Liver (tissue), 9 donors: Measurements from ENCODE around the gene RSRC2. TPM values are rescaled to one million over a fixed set of nuclear protein-coding genes. Genes with fewer than 3 reads are reported as not detected.

Experiments
- DNase-seq: peaks from one replicate; pipeline ENCODE4 v3.0.0-alpha.2; 2017; ENCODE audit warnings: low spot score
- H3K27ac ChIP-seq, 2 donors: one replicate each; pipeline ENCODE4 v1.7.0; 2013; ENCODE audit warnings: inconsistent platforms in 2 of 2, low read length in 2 of 2, control low read depth in 1 of 2, low read depth in 1 of 2, mild to moderate bottlenecking in 1 of 2
- H3K27me3 ChIP-seq, 4 donors: one replicate each; pipeline versions ENCODE4 v1.6.1 to v1.7.0; 2013; ENCODE audit warnings: low read length in 3 of 4, inconsistent platforms in 1 of 4, mild to moderate bottlenecking in 1 of 4, moderate library complexity in 1 of 4; ENCODE audit not compliant: control insufficient read depth in 4 of 4, insufficient read depth in 4 of 4
- H3K36me3 ChIP-seq, 4 donors: one replicate each; pipeline versions ENCODE4 v1.6.1 to v1.7.0; 2013; ENCODE audit warnings: low read length in 3 of 4, mild to moderate bottlenecking in 3 of 4, low read depth in 1 of 4, moderate library complexity in 1 of 4; ENCODE audit not compliant: control insufficient read depth in 4 of 4, insufficient read depth in 3 of 4
- H3K4me1 ChIP-seq, 4 donors: one replicate each; pipeline versions ENCODE4 v1.6.1 to v1.7.0; 2013; ENCODE audit warnings: low read length in 3 of 4, mild to moderate bottlenecking in 3 of 4, moderate library complexity in 1 of 4; ENCODE audit not compliant: control insufficient read depth in 4 of 4, insufficient read depth in 4 of 4
- H3K4me3 ChIP-seq, 3 donors: one replicate each; pipeline versions ENCODE4 v1.6.1 to v1.7.0; 2013; ENCODE audit warnings: low read length in 3 of 3, control low read depth in 1 of 3, low read depth in 1 of 3, mild to moderate bottlenecking in 1 of 3
- H3K9ac ChIP-seq, 2 donors: one replicate each; pipeline ENCODE4 v1.7.0; 2013; ENCODE audit warnings: low read length in 2 of 2, mild to moderate bottlenecking in 2 of 2, moderate library complexity in 2 of 2, control low read depth in 1 of 2, low read depth in 1 of 2
- H3K9me3 ChIP-seq, 4 donors: one replicate each; pipeline versions ENCODE4 v1.6.1 to v1.7.0; 2013; ENCODE audit warnings: low read length in 3 of 4; ENCODE audit not compliant: control insufficient read depth in 4 of 4
- ATF3 ChIP-seq: IDR thresholded peaks from 2 replicates; pipeline ENCODE4 v1.6.1; 2016; ENCODE audit warnings: antibody characterized with exemption
- CTCF ChIP-seq: fragments of 150-350 bp; IDR thresholded peaks from 2 replicates; pipeline ENCODE4 v1.5.1; 2017; ENCODE audit warnings: improper control_type of control experiment, low read depth, low read length; ENCODE audit not compliant: missing input control
- EGR1 ChIP-seq, 2 donors: IDR thresholded peaks; 2 replicates each; pipeline ENCODE4 v1.6.1; 2016 to 2018; ENCODE audit warnings: antibody characterized with exemption in 2 of 2, low read depth in 2 of 2
- FOXA1 ChIP-seq: IDR thresholded peaks from 2 replicates; pipeline ENCODE4 v1.6.1; 2016; ENCODE audit warnings: antibody characterized with exemption
- FOXA2 ChIP-seq: IDR thresholded peaks from 2 replicates; pipeline ENCODE4 v1.6.1; 2016; ENCODE audit warnings: antibody characterized with exemption
- GABPA ChIP-seq, 2 donors: IDR thresholded peaks in 1 of 2; conservative IDR thresholded peaks in 1 of 2; 2 replicates each; pipeline ENCODE4 v1.6.1; 2016; ENCODE audit warnings: antibody characterized with exemption in 2 of 2, mild to moderate bottlenecking in 1 of 2, moderate library complexity in 1 of 2
- HNF4G ChIP-seq: IDR thresholded peaks from 2 replicates; pipeline ENCODE4 v1.6.1; 2016; ENCODE audit warnings: antibody characterized with exemption
- JUND ChIP-seq, 2 donors: IDR thresholded peaks; 2 replicates each; pipeline ENCODE4 v1.6.1; 2016; ENCODE audit warnings: antibody characterized with exemption in 2 of 2
- MAX ChIP-seq: IDR thresholded peaks from 2 replicates; pipeline ENCODE4 v1.6.1; 2016; ENCODE audit warnings: antibody characterized with exemption
- NR2F2 ChIP-seq: IDR thresholded peaks from 2 replicates; pipeline ENCODE4 v1.6.1; 2016; ENCODE audit warnings: antibody characterized with exemption
- RAD21 ChIP-seq, 2 donors: IDR thresholded peaks; 2 replicates each; pipeline ENCODE4 v1.6.1; 2016; ENCODE audit warnings: antibody characterized with exemption in 2 of 2, mild to moderate bottlenecking in 2 of 2
- REST ChIP-seq: IDR thresholded peaks from 2 replicates; pipeline ENCODE4 v1.6.1; 2016; ENCODE audit warnings: antibody characterized with exemption, mild to moderate bottlenecking
- SP1 ChIP-seq: IDR thresholded peaks from 2 replicates; pipeline ENCODE4 v1.6.1; 2018; ENCODE audit warnings: antibody characterized with exemption, mild to moderate bottlenecking
- YY1 ChIP-seq: IDR thresholded peaks from 2 replicates; pipeline ENCODE4 v1.6.1; 2016; ENCODE audit warnings: antibody characterized with exemption, mild to moderate bottlenecking
- ZBTB33 ChIP-seq: IDR thresholded peaks from 2 replicates; pipeline ENCODE4 v1.6.1; 2016; ENCODE audit warnings: antibody characterized with exemption
- WGBS: extraction: QIAGEN DNeasy Blood & Tissue Kit; methylation state at CpG from one replicate; pipeline ENCODE4 v1.1.7; 2013; 5-methylcytosine and 5-hydroxymethylcytosine counted together
- polyA plus RNA-seq, 2 donors: library from polyadenylated mRNA; stranded (reverse) in 1 of 2; unstranded in 1 of 2; fragments of 200-250 nt in 1 of 2; fragments of >200 nt in 1 of 2; fragmentation: Nextera tagmentation in 1 of 2; extraction: Ambion mirVana in 1 of 2; gene quantifications; one replicate each; pipeline versions ENCODE4 v1.2.1 to v1.2.3, GENCODE V29; 2013 to 2015
- total RNA-seq, 2 donors: library from RNA; depleted of rRNA; stranded (reverse); fragments of >200 nt; gene quantifications; one replicate each; pipeline ENCODE4 v1.2.3, GENCODE V29; 2014
- donor health status: healthy.
- donor health status: healthy.
- donor health status: healthy.
- donor health status: healthy.
- donor health status: healthy.

RSRC2 gene
- total and polyA plus RNA-seq, 4 donors: 15.5 to 31.4 (median 25.7) TPM

GRCh38 chr12:122460641-122461040 lies 66.1 kb downstream of the RSRC2 start (continued):
- TF ChIP-seq CTCF (no peak), GABPA (IDR thresholded peaks at IDR 0.05 in 1 of 2, conservative IDR thresholded peaks at IDR 0.05 in 1 of 2) (no peak), HNF4G (no peak), ATF3 (no peak), MAX (no peak)

GRCh38 chr12:122460061-122460460 lies 66.7 kb downstream of the RSRC2 start:
- no peaks in the 10 kb centered on the region for H3K9me3 ChIP-seq
- DNase-seq: no peak
- TF ChIP-seq CTCF (no peak), NR2F2 (no peak), FOXA1 (no peak), YY1 (no peak), ATF3 (no peak), MAX (no peak), FOXA2 (no peak), EGR1 (IDR thresholded peaks at IDR 0.05; ENCODE audit: low read depth in 2 of 2) (no peak), JUND (IDR thresholded peaks at IDR 0.05) (no peak), RAD21 (IDR thresholded peaks at IDR 0.05) (no peak), HNF4G (no peak), SP1 (no peak), GABPA (IDR thresholded peaks at IDR 0.05 in 1 of 2, conservative IDR thresholded peaks at IDR 0.05 in 1 of 2) (no peak), ZBTB33 (no peak), REST (no peak)
- WGBS: 92% methylated on average over 7 of the region's 7 CpGs
- H3K4me1 ChIP-seq: no peaks in the 10 kb centered on the region
- no peak overlapping the region for H3K4me3 ChIP-seq
- H3K9ac ChIP-seq: no peak overlapping the region
- H3K27ac ChIP-seq: no peak overlapping the region
- no peaks in the 10 kb centered on the region for H3K27me3 ChIP-seq
- no peaks in the 10 kb centered on the region for H3K36me3 ChIP-seq
